Measurements from ENCODE around the gene HMGB4.

GRCh38 chr1:33893147-33893830 is 29.4 kb downstream of the HMGB4 start:
- TF ChIP-seq POLR2A (IDR thresholded peaks at IDR 0.05; ENCODE audit: low read depth, low read length) (no peak), POLR2AphosphoS5 (IDR thresholded peaks at IDR 0.05; ENCODE audit: low read depth, low read length) (no peak), TAF1 (IDR thresholded peaks at IDR 0.05; ENCODE audit: borderline replicate concordance, low read depth, low read length) (no peak)

Measured in GM12892 (cell line).